ENCODE measurements around the gene ATP2A3. TPM values are rescaled to one million over a fixed set of nuclear protein-coding genes. Genes with fewer than 3 reads are reported as not detected.

The ATP2A3 gene
- polyA plus RNA-seq, 3 donors from 2014 or later: 29.6 to 116 (median 35.1) TPM

DNA sequence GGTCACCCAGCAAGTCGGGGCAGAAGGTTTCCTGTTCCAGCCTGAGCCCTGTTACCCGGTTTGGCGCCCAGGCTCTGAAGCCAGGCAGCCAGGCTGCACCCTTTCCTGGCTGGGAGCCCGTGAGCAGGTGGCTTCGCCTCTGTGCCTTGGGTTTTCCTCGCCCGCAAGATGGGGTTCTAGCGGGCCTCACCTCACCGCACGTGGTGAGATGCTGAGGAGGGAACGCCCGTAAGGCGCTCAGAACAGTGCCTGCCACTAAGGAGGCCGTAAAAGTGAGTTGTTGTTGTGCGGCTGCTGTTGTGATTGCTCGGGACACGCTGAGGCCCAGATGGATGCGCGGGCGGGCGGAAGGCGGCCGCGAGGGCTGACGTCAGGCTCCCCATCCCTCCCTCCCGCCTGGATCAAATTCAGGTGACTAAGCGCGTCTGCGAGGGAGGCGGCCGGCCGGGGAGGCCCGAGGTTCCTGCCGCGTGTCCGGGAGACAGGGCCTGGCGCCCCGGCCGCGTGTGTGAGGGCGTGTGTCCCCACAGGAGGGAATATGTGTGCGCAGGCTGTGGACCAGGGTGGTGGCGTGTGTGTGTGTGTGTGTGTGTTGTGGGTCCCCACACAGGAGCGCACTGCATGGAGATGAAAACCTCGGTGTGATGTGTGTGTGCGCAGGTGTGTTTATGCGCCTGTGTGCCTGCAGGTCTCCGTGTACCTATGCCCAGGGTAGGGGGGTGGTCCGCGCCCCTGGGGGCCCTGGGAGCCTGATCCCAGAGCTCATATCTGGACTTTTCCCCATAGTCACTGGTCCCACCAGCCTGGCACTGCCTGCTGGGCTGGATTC, 75.7 kb downstream of the ATP2A3 start:
- no peaks in the 10 kb centered on the region for H3K36me3 Mint-ChIP-seq
- H3K27me3 Mint-ChIP-seq (ENCODE audit: low read depth in 3 of 3): peaks cover 5 to 8% (median 6%) of the 10 kb centered on the region in 3 donors
- no peak overlapping the region for H3K27ac Mint-ChIP-seq
- H3K4me3 Mint-ChIP-seq: no peak overlapping the region
- peaks cover 21 to 29% of the 10 kb centered on the region in 2 donors for H3K4me1 Mint-ChIP-seq
- no peaks in the 10 kb centered on the region for H3K9me3 Mint-ChIP-seq
- DNase-seq: no peak

DNA sequence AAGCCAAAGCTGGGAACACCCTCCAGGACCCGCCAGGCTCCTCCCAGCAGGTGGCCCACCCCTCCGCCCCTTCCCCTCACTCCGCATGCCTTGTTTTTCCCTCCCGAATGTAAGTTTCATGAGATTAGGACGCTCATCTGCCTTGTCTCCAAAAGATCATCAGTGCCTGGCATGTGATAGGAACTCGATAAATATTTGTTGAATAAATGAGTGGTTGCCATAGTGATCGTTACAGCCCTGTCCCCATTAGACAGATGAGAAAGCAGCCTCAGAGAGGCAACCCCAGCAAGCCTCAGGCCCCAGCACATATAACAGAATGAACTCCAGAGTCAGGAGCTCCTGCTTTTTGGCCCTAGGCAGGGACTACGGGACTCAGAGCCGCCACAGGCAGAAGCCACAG, 76.4 kb downstream of the ATP2A3 start:
- Mint-ChIP-seq H3K9me3 (no peaks in the 10 kb centered on the region), H3K4me3 (no peak overlapping the region), H3K4me1 (peaks cover 17 to 26% of the 10 kb centered on the region in 2 donors), H3K27me3 (ENCODE audit: low read depth in 3 of 3) (peaks cover 5 to 8% (median 6%) of the 10 kb centered on the region in 3 donors), H3K36me3 (no peaks in the 10 kb centered on the region), H3K27ac (peak overlapping the region in 1 of 6 donors; percentile 37)
- DNase-seq: no peak

DNA sequence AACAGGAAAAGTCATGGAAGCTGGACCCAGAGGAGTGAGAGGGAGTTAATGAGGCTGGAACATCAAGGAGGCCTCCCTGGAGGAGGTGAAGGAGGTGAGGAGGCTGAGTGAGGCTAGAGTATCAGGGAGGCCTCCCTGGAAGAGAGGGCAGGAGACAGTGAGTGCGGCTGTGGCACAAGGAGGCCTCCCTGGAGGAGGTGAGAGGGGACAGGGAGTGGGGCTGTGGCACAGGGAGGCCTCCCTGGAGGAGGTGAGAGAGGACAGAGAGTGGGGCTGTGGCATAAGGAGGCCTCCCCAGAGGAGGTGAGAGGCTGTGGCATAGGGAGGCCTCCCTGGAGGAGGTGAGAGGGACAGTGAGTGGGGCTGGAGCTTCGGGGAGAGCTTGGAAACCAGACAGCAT, 76.8 kb downstream of the ATP2A3 start:
- Mint-ChIP-seq H3K36me3 (no peaks in the 10 kb centered on the region), H3K27ac (peak overlapping the region in 2 of 6 donors; percentile 37 to 40), H3K4me3 (peak overlapping the region in 1 of 5 donors; percentile 25), H3K27me3 (ENCODE audit: low read depth in 3 of 3) (peaks cover 5 to 8% (median 6%) of the 10 kb centered on the region in 3 donors), H3K4me1 (peaks cover 17 to 26% of the 10 kb centered on the region in 2 donors), H3K9me3 (no peaks in the 10 kb centered on the region)
- DNase-seq: no peak

DNA sequence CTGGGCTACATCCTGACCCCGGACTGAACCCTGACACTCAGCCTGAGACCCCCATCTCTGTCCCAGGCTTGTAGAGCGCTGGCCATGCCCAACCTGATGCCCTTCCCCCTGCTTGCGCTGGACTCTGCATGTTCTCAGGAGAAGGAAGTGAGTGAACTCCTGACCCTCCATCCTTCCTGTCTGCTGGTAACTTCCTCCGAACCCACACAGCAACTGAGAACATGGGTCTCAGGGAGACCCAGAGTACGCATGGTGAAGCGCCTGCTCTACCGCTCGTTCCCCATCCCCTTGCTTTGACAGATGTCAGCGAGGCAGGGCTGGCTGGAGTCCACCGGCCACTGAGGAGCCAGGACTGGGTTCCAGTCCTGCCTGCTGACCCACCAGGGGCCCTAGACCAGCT, 77.5 kb downstream of the ATP2A3 start:
- H3K4me1 Mint-ChIP-seq: peaks cover 16 to 22% of the 10 kb centered on the region in 2 donors

DNA sequence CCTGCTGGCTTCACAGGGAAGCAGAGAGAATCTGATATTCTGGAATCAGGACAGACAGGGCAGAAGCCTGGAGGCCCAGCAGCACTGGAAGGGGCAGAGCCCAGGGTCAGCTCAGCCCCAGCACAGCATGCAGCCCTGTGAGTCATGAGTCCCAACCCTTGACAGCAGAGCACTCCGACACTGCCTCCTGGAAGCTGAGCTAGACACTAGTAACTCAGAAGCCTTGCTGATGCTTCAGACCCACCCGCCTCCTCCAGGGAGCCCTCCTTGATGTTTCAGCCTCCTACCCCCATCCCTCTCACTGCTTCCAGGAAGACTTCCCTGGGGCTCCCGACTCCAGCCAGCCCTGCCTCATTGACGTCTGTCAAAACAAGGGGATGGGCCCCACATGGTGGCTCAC, 78.3 kb downstream of the ATP2A3 start:
- Mint-ChIP-seq H3K36me3 (no peaks in the 10 kb centered on the region), H3K9me3 (no peaks in the 10 kb centered on the region), H3K4me1 (peaks cover 8 to 15% of the 10 kb centered on the region in 2 donors), H3K27me3 (ENCODE audit: low read depth in 3 of 3) (peaks cover 0 to 6% (median 0%) of the 10 kb centered on the region in 3 donors), H3K27ac (no peak overlapping the region), H3K4me3 (no peak overlapping the region)
- no peak for DNase-seq

More for the DNA sequence above, 77.5 kb downstream of the ATP2A3 start:
- DNase-seq: no peak
- Mint-ChIP-seq H3K27ac (peak overlapping the region in 1 of 6 donors; percentile 66), H3K36me3 (no peaks in the 10 kb centered on the region), H3K9me3 (no peaks in the 10 kb centered on the region), H3K4me3 (peak overlapping the region in 2 of 5 donors; percentile 23 to 25), H3K27me3 (ENCODE audit: low read depth in 3 of 3) (peaks cover 2 to 8% (median 2%) of the 10 kb centered on the region in 3 donors)

DNA sequence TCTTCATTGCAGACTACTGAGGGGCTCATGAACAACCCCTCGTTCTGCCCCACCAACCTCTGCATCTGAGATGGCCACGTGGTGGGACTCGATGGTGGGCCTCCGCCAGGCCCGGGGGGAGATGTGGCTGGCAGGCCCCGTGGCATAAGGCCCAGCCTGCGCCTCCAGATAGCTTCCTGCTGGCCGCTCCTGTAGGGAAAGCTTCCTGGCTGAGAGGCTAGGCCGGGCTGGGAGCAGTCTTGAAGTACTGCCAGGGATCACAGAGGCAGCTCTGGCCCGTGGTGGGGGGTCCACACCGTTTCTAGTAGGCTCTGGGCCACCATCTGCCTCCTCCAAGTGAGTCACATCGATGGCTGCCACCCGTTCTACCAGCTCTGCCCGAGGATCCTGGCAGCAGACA, 79.0 kb downstream of the ATP2A3 start:
- H3K9me3 Mint-ChIP-seq: no peaks in the 10 kb centered on the region
- H3K4me3 Mint-ChIP-seq: no peak overlapping the region
- peaks cover 7 to 15% of the 10 kb centered on the region in 2 donors for H3K4me1 Mint-ChIP-seq
- no peaks in the 10 kb centered on the region for H3K36me3 Mint-ChIP-seq
- DNase-seq: no peak
- H3K27me3 Mint-ChIP-seq (ENCODE audit: low read depth in 3 of 3): peaks cover 0 to 4% (median 0%) of the 10 kb centered on the region in 3 donors
- no peak overlapping the region for H3K27ac Mint-ChIP-seq

DNA sequence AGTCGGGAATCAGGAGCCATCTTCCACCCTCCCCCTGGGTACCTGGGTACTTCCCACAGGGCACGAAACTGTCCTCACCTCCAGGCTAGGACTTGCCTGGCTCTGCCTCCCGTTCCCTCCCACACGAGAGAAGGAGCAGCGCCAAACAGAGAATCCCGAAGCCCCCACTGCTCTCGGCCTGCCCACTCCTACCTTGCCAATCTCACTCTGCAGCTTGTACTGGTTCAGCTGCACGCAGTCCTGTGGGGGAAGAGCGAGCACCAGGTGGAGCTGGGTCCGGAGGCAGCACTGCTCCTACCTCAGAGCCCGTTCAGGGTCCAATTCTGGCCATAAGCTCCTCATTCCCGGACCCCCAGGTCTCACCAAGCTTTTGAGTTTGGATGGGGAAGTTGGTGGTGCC, 80.0 kb downstream of the ATP2A3 start:
- H3K27ac Mint-ChIP-seq: no peak overlapping the region
- no peaks in the 10 kb centered on the region for H3K36me3 Mint-ChIP-seq
- peaks cover 7 to 15% of the 10 kb centered on the region in 2 donors for H3K4me1 Mint-ChIP-seq
- DNase-seq: no peak
- no peak overlapping the region for H3K4me3 Mint-ChIP-seq
- peaks cover 0 to 4% (median 1%) of the 10 kb centered on the region in 3 donors for H3K27me3 Mint-ChIP-seq (ENCODE audit: low read depth in 3 of 3)
- no peaks in the 10 kb centered on the region for H3K9me3 Mint-ChIP-seq

DNA sequence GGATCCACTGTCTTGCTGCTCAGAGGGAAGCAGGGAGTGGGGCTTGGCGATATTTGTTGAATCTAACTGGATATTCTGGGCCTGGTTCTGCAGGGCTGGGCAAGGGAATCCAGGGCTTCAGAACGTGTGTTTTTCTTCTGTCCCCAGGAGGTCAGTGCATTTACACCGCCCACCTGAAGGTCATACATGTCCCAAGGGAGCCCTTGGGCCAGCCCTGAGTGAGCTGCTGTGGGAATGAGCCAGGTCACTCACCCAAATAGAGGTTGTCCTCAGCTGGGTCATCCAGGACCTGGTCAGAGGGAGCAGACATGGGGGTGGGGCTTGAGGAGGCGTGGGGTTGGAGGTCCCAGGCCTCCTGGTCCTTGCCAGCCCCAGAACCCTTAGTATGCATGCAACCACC, 82.0 kb downstream of the ATP2A3 start:
- H3K27ac Mint-ChIP-seq: no peak overlapping the region
- peaks cover 0 to 3% (median 2%) of the 10 kb centered on the region in 3 donors for H3K27me3 Mint-ChIP-seq (ENCODE audit: low read depth in 3 of 3)
- H3K9me3 Mint-ChIP-seq: no peaks in the 10 kb centered on the region
- DNase-seq: no peak
- H3K4me3 Mint-ChIP-seq: no peak overlapping the region
- H3K4me1 Mint-ChIP-seq: peaks cover 7 to 14% of the 10 kb centered on the region in 2 donors
- H3K36me3 Mint-ChIP-seq: no peaks in the 10 kb centered on the region

DNA sequence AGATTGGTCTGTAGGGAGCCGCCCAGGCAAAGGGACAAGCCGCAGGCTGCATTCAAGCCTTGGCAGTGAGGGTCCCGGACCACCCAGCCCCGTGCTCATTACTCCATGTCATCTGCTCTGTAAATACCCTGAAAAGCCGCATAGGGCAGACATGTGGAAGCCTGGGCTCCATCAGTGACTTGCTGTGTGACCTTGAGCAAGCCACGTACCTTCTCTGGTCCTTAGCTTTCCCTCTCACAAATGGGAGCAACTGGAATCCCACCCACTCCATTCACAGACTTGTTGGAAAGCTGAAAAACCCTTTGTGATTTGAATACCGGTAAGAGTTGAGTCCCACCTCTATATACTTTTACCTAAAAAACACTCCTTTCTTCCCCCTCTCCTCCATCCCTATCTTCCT, 83.3 kb downstream of the ATP2A3 start:
- H3K27me3 Mint-ChIP-seq (ENCODE audit: low read depth in 3 of 3): peaks cover 0 to 3% (median 0%) of the 10 kb centered on the region in 3 donors
- no peak for DNase-seq
- no peaks in the 10 kb centered on the region for H3K9me3 Mint-ChIP-seq
- no peaks in the 10 kb centered on the region for H3K36me3 Mint-ChIP-seq
- H3K27ac Mint-ChIP-seq: no peak overlapping the region
- peaks cover 0 to under 1% of the 10 kb centered on the region in 2 donors for H3K4me1 Mint-ChIP-seq
- no peak overlapping the region for H3K4me3 Mint-ChIP-seq

DNA sequence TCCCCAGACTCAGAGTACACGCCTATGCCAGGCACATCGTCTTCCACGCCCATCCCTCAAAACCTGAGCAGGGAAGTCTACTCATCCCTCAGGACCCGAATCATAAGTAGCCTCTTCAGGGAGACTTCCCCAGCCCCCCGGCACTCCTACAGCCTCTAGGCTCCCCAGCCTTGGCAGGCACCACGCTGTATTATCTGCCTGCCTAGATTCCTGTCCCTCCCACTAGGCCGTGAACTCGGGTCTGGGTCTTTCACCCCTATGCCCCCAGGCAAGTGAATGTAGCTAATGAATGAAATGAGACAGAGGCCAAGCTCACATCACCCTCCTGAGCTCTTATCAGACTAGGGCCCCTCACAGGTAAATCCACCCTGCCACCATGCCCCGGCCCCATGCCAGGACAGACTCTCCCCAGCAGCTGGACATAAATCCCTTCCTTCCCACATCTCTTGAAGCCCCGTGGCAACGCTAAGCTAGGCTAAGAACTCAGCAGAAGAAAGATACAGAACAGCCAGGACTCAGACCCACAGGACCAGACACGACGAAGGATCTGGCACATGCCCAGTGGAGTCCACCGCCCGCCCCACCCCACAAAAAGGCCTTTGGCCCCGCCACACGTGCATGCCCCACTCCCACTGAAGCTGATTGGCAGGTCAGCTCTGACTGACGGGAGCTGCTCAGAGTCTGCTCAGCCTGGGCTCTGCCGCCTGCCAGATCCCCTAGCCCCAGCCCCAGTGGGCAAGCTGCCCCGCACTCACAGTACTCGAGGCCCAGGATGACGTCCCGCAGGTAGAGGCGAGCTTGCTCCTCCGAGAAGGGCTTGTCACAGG, 84.4 kb downstream of the ATP2A3 start:
- Mint-ChIP-seq H3K4me1 (no peaks in the 10 kb centered on the region), H3K27me3 (ENCODE audit: low read depth in 3 of 3) (peaks cover 0 to 3% (median 0%) of the 10 kb centered on the region in 3 donors), H3K27ac (no peak overlapping the region), H3K36me3 (no peaks in the 10 kb centered on the region), H3K4me3 (no peak overlapping the region), H3K9me3 (no peaks in the 10 kb centered on the region)
- no peak for DNase-seq

DNA sequence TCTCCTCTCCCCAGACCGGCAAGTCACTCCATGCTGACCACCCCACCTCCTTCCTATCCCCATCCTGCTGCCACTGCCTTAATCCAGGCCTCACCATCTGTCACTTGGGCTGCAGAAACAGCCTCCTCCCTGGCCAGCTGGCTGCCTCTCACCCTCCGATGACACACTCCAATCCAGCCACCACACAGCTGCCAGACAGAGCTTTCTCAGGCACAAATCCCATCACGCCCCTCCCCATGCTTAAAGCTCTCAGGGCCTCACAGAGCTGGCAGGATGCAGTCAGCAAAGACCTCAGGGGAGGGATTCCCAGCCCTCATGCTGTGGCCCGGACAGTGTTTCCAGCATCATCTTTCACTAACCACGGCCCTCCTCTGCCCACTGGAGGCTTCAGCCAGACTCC, 85.1 kb downstream of the ATP2A3 start:
- Mint-ChIP-seq H3K27me3 (ENCODE audit: low read depth in 3 of 3) (peaks cover 0 to 3% (median 0%) of the 10 kb centered on the region in 3 donors), H3K4me1 (no peaks in the 10 kb centered on the region), H3K36me3 (no peaks in the 10 kb centered on the region), H3K27ac (no peak overlapping the region), H3K4me3 (no peak overlapping the region), H3K9me3 (no peaks in the 10 kb centered on the region)
- DNase-seq: no peak

DNA sequence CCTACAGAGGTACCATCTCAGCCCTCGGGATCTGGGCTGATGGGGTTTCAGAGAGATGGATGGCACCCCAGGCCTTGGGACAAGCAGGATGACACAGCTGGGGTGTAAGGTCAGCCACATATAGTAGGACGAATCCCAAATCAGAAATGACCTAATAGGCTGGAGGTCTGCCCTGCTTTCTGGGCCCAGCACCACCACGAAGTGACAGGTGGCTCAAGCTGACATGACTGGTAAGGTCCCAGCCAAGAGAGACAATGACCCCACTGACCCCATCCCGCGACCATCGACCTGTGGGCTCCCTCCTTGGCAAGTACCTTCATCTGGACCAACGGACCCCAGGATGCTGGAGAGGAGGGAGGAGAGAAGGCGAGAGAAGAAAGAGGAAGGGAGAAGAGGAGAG, 87.0 kb downstream of the ATP2A3 start:
- DNase-seq: no peak
- no peaks in the 10 kb centered on the region for H3K4me1 Mint-ChIP-seq
- H3K27ac Mint-ChIP-seq: no peak overlapping the region
- H3K27me3 Mint-ChIP-seq (ENCODE audit: low read depth in 3 of 3): peaks cover 0 to 3% (median 0%) of the 10 kb centered on the region in 3 donors
- H3K36me3 Mint-ChIP-seq: no peaks in the 10 kb centered on the region
- no peak overlapping the region for H3K4me3 Mint-ChIP-seq
- no peaks in the 10 kb centered on the region for H3K9me3 Mint-ChIP-seq

DNA sequence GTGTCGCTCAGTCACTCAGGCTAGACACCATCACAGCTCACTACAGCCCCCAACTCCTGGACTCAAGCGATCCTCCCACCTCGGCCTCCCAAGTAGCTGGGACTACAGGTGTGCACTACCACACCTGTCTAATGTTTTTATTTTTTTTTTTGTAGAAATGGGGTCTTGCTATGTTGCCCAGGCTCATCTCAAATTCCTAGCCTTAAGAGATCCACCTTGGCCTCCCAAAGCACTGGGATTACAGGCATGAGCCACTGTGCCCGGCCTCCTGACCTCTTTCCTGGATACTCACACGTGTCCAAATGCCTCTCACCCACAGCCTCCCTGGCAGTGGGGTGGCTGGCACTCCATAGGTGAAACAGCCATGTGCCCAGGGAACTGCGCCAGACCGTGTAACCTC, 88.9 kb downstream of the ATP2A3 start:
- peaks cover 2 to 6% (median 3%) of the 10 kb centered on the region in 3 donors for H3K27me3 Mint-ChIP-seq (ENCODE audit: low read depth in 3 of 3)
- no peak overlapping the region for H3K4me3 Mint-ChIP-seq
- no peak overlapping the region for H3K27ac Mint-ChIP-seq
- no peaks in the 10 kb centered on the region for H3K36me3 Mint-ChIP-seq
- H3K4me1 Mint-ChIP-seq: peaks cover 7% of the 10 kb centered on the region in 2 donors
- H3K9me3 Mint-ChIP-seq: no peaks in the 10 kb centered on the region
- DNase-seq: no peak
